CD4-positive, alpha-beta memory T cell (primary cell): ENCODE data around the gene ANKFY1. TPM values are rescaled to one million over a fixed set of nuclear protein-coding genes. Genes with fewer than 3 reads are reported as not detected.

Source experiments
- CTCF ChIA-PET: fragments of 350-600 bp; sonication (Branson Sonifier 250); formaldehyde crosslinking; loops from one replicate; lab custom pipeline; 2021; ENCODE audit warnings: inconsistent platforms; ENCODE audit not compliant: partially characterized antibody; lab: Charles Lee
- POLR2A ChIA-PET: fragments of 350-600 bp; sonication (Branson Sonifier 250); formaldehyde crosslinking; loops from one replicate; lab custom pipeline; 2021; ENCODE audit not compliant: partially characterized antibody; lab: Charles Lee
- DNase-seq, 5 donors: peaks; one replicate each; pipeline versions ENCODE4 v3.0.0 to v3.0.0-alpha.2; 2020 to 2022; ENCODE audit warnings: mixed read lengths in 1 of 5
- H3K27ac ChIP-seq: one replicate; pipeline ENCODE4 v1.7.0; 2013; ENCODE audit warnings: low read depth, low read length
- H3K27me3 ChIP-seq: 2 replicates; pipeline ENCODE4 v1.7.0; 2013; ENCODE audit warnings: mild to moderate bottlenecking, low read length, moderate library complexity; ENCODE audit not compliant: insufficient read depth
- H3K36me3 ChIP-seq: 2 replicates; pipeline ENCODE4 v1.7.0; 2013; ENCODE audit warnings: mild to moderate bottlenecking, low read length, moderate library complexity; ENCODE audit not compliant: insufficient read depth
- H3K4me1 ChIP-seq: 2 replicates; pipeline ENCODE4 v1.7.0; 2013; ENCODE audit warnings: mild to moderate bottlenecking, low read length, moderate library complexity; ENCODE audit not compliant: insufficient read depth
- H3K4me3 ChIP-seq, 2 donors: one replicate each; pipeline ENCODE4 v1.7.0; 2013; ENCODE audit warnings: low read length in 2 of 2, mild to moderate bottlenecking in 1 of 2
- H3K9me3 ChIP-seq, 2 donors: one replicate each; pipeline ENCODE4 v1.7.0; 2013; ENCODE audit warnings: low read length in 2 of 2, control low read depth in 1 of 2; ENCODE audit not compliant: control insufficient read depth in 1 of 2
- H3K27ac Mint-ChIP-seq, 7 donors: one replicate each; pipeline ENCODE4 v1.8.0; 2020 to 2021; ENCODE audit warnings: mixed read lengths in 7 of 7, mild to moderate bottlenecking in 6 of 7, inconsistent platforms in 3 of 7, moderate library complexity in 3 of 7
- H3K27me3 Mint-ChIP-seq, 2 donors: one replicate each; pipeline ENCODE4 v1.8.0; 2020 to 2021; ENCODE audit warnings: mixed read lengths in 2 of 2
- H3K36me3 Mint-ChIP-seq, 2 donors: one replicate each; pipeline ENCODE4 v1.8.0; 2020 to 2021; ENCODE audit warnings: mixed read lengths in 2 of 2, inconsistent platforms in 1 of 2, mild to moderate bottlenecking in 1 of 2
- H3K4me1 Mint-ChIP-seq, 4 donors: one replicate each; pipeline ENCODE4 v1.8.0; 2020 to 2021; ENCODE audit warnings: mixed read lengths in 4 of 4, mild to moderate bottlenecking in 1 of 4
- H3K4me3 Mint-ChIP-seq, 8 donors: one replicate each; pipeline ENCODE4 v1.8.0; 2020 to 2021; ENCODE audit warnings: mixed read lengths in 8 of 8, mild to moderate bottlenecking in 7 of 8, moderate library complexity in 6 of 8, inconsistent platforms in 3 of 8
- H3K9me3 Mint-ChIP-seq, 8 donors: one replicate each; pipeline ENCODE4 v1.8.0; 2020 to 2021; ENCODE audit warnings: mixed read lengths in 8 of 8, mild to moderate bottlenecking in 5 of 8, inconsistent platforms in 3 of 8, moderate library complexity in 1 of 8
- intact Hi-C: fragments of 100-400 bp; cut with micrococcal nuclease; formaldehyde crosslinking; loops from one replicate; pipeline ENCODE4 v1.15.1; 2023
- polyA plus RNA-seq, 2 donors: library from polyadenylated mRNA; unstranded; fragments of 300-500 nt; fragmentation: Illumina TruSeq; gene quantifications; one replicate each; pipeline ENCODE4 v1.2.3, GENCODE V29; 2021
- total RNA-seq, 2 experiments: library from RNA; stranded (reverse); gene quantifications; one replicate each; pipeline ENCODE4 v1.2.3, GENCODE V29; 2021

The ANKFY1 gene
- total and polyA plus RNA-seq, 4 experiments from 2014 or later = 7.9 to 74.7 (median 47.9) TPM

- Mint-ChIP-seq H3K4me1 (peaks cover 0 to 6% (median 3%) of the 10 kb centered on the region in 4 donors), H3K4me3 (peak overlapping the region in 1 of 8 donors; percentile 10), H3K27me3 (no peaks in the 10 kb centered on the region), H3K27ac (peak overlapping the region in 5 of 7 donors; percentile 42 to 89 (median 81)), H3K9me3 (no peaks in the 10 kb centered on the region), H3K36me3 (peaks cover 62 to 81% of the 10 kb centered on the region in 2 donors)
- peak in 2 of 5 donors; percentile 16 for DNase-seq
- no peaks in the 10 kb centered on the region for H3K9me3 ChIP-seq
- no peaks in the 10 kb centered on the region for H3K4me1 ChIP-seq
- ChIA-PET POLR2A (no interaction called here), CTCF (interaction anchor here (0.6 kb wide), 1 partner anchor 39 kb away, joined by 3 read pairs; no protein-coding TSS in a partner anchor)
- intact Hi-C loops = no loop called here
- H3K27me3 ChIP-seq = no peaks in the 10 kb centered on the region
- no peak overlapping the region for H3K4me3 ChIP-seq
- H3K36me3 ChIP-seq = peaks cover 79% of the 10 kb centered on the region
- H3K27ac ChIP-seq = no peak overlapping the region
Observed at GRCh38 chr17:4167786-4168185, 96.0 kb downstream of the ANKFY1 start.

- Histone ChIP-seq H3K27me3 (no peaks in the 10 kb centered on the region), H3K4me1 (peaks cover 5% of the 10 kb centered on the region), H3K4me3 (no peak overlapping the region), H3K9me3 (no peaks in the 10 kb centered on the region), H3K27ac (no peak overlapping the region), H3K36me3 (peaks cover 67% of the 10 kb centered on the region)
- POLR2A ChIA-PET = interaction anchor here (1.0 kb wide), 1 partner anchor 10 kb away, joined by 3 read pairs; no protein-coding TSS in a partner anchor
- Mint-ChIP-seq H3K36me3 (peaks cover 51 to 79% of the 10 kb centered on the region in 2 donors), H3K27me3 (no peaks in the 10 kb centered on the region), H3K4me1 (peaks cover 6 to 12% (median 7%) of the 10 kb centered on the region in 4 donors), H3K27ac (peak overlapping the region in 1 of 7 donors; percentile 69), H3K4me3 (no peak overlapping the region), H3K9me3 (no peaks in the 10 kb centered on the region)
- no peak for DNase-seq
- intact Hi-C loops = no loop called here
- CTCF ChIA-PET = interaction anchor here (1.1 to 1.9 kb wide), 2 partner anchors 12 to 34 kb away, joined by 3 to 7 read pairs; no protein-coding TSS in a partner anchor
Observed at GRCh38 chr17:4166419-4166818, 97.4 kb downstream of the ANKFY1 start.

- intact Hi-C loops = no loop called here
- H3K9me3 Mint-ChIP-seq = no peaks in the 10 kb centered on the region
- CTCF ChIA-PET = interaction anchor here (1.0 to 1.9 kb wide), 3 partner anchors 10 to 51 kb away, joined by 3 to 7 read pairs (median 4); no protein-coding TSS in a partner anchor
Observed at GRCh38 chr17:4165301-4166010, 98.3 kb downstream of the ANKFY1 start.

GRCh38 chr17:4163951-4164350, 99.8 kb downstream of the ANKFY1 start:
- H3K27ac Mint-ChIP-seq = peak overlapping the region in 2 of 7 donors; percentile 41 to 48
- H3K36me3 ChIP-seq = peaks cover 43% of the 10 kb centered on the region
- intact Hi-C loops = no loop called here
- H3K27me3 ChIP-seq = no peaks in the 10 kb centered on the region
- no peak overlapping the region for H3K4me3 Mint-ChIP-seq
- H3K9me3 ChIP-seq = no peaks in the 10 kb centered on the region
- no peaks in the 10 kb centered on the region for H3K27me3 Mint-ChIP-seq
- ChIA-PET CTCF (interaction anchor here (0.9 to 1.2 kb wide), 3 partner anchors 9 to 300 kb away, joined by 3 read pairs; no protein-coding TSS in a partner anchor), POLR2A (interaction anchor here (0.9 kb wide), 1 partner anchor 10 kb away, joined by 4 read pairs; no protein-coding TSS in a partner anchor)
- no peak overlapping the region for H3K27ac ChIP-seq
- DNase-seq = no peak
- no peak overlapping the region for H3K4me3 ChIP-seq
- peaks cover 9% of the 10 kb centered on the region for H3K4me1 ChIP-seq
- peaks cover 35 to 69% of the 10 kb centered on the region in 2 donors for H3K36me3 Mint-ChIP-seq
- peaks cover 5 to 26% (median 13%) of the 10 kb centered on the region in 4 donors for H3K4me1 Mint-ChIP-seq
- peaks cover 0 to 3% (median 0%) of the 10 kb centered on the region in 8 donors for H3K9me3 Mint-ChIP-seq

More at GRCh38 chr17:4165301-4166010, 98.3 kb downstream of the ANKFY1 start:
- POLR2A ChIA-PET = no interaction called here
- no peaks in the 10 kb centered on the region for H3K27me3 Mint-ChIP-seq
- Histone ChIP-seq H3K4me3 (no peak overlapping the region), H3K36me3 (peaks cover 58% of the 10 kb centered on the region), H3K9me3 (no peaks in the 10 kb centered on the region), H3K27me3 (no peaks in the 10 kb centered on the region), H3K4me1 (peaks cover 9% of the 10 kb centered on the region), H3K27ac (no peak overlapping the region)
- peaks cover 45 to 73% of the 10 kb centered on the region in 2 donors for H3K36me3 Mint-ChIP-seq
- no peak overlapping the region for H3K4me3 Mint-ChIP-seq
- DNase-seq = no peak
- H3K27ac Mint-ChIP-seq = no peak overlapping the region
- H3K4me1 Mint-ChIP-seq = peaks cover 7 to 16% (median 13%) of the 10 kb centered on the region in 4 donors

GRCh38 chr17:4162775-4163466, 100.9 kb downstream of the ANKFY1 start:
- no peak overlapping the region for H3K4me3 Mint-ChIP-seq
- Histone ChIP-seq H3K4me1 (peaks cover 9% of the 10 kb centered on the region), H3K27ac (no peak overlapping the region), H3K27me3 (no peaks in the 10 kb centered on the region), H3K9me3 (no peaks in the 10 kb centered on the region), H3K4me3 (no peak overlapping the region), H3K36me3 (peaks cover 39% of the 10 kb centered on the region)
- ChIA-PET CTCF (interaction anchor here (1.0 kb wide), 1 partner anchor 8 kb away, joined by 3 read pairs; no protein-coding TSS in a partner anchor), POLR2A (interaction anchor here (0.9 to 1.2 kb wide), 2 partner anchors 11 to 13 kb away, joined by 4 to 6 read pairs; no protein-coding TSS in a partner anchor)
- peak overlapping the region in 3 of 7 donors; percentile 8 to 46 (median 27) for H3K27ac Mint-ChIP-seq
- peaks cover 40 to 72% of the 10 kb centered on the region in 2 donors for H3K36me3 Mint-ChIP-seq
- H3K27me3 Mint-ChIP-seq = no peaks in the 10 kb centered on the region
- peaks cover 5 to 26% (median 13%) of the 10 kb centered on the region in 4 donors for H3K4me1 Mint-ChIP-seq
- DNase-seq = no peak
- intact Hi-C loops = no loop called here
- H3K9me3 Mint-ChIP-seq = peaks cover 0 to 3% (median 0%) of the 10 kb centered on the region in 8 donors

- no peak for DNase-seq
- Histone ChIP-seq H3K36me3 (peaks cover 33% of the 10 kb centered on the region), H3K4me1 (peaks cover 9% of the 10 kb centered on the region), H3K27me3 (no peaks in the 10 kb centered on the region), H3K4me3 (no peak overlapping the region), H3K9me3 (no peaks in the 10 kb centered on the region), H3K27ac (no peak overlapping the region)
- Mint-ChIP-seq H3K9me3 (peaks cover 0 to 3% (median 0%) of the 10 kb centered on the region in 8 donors), H3K27ac (peak overlapping the region in 5 of 7 donors; percentile 57 to 86 (median 79)), H3K27me3 (no peaks in the 10 kb centered on the region), H3K4me1 (peaks cover 5 to 26% (median 11%) of the 10 kb centered on the region in 4 donors), H3K36me3 (peaks cover 34 to 70% of the 10 kb centered on the region in 2 donors), H3K4me3 (no peak overlapping the region)
- intact Hi-C loops = no loop called here
- ChIA-PET CTCF (no interaction called here), POLR2A (interaction anchor here (1.2 kb wide), 1 partner anchor 13 kb away, joined by 6 read pairs; no protein-coding TSS in a partner anchor)
Observed at GRCh38 chr17:4162321-4162720, 101.5 kb downstream of the ANKFY1 start.
